IPS-18a (cell line): ENCODE results near the gene KCNQ1.
A peak's percentile ranks its signal among the peaks of the same experiment; 100 is the strongest.

Source experiments
- H3K27ac ChIP-seq: one replicate; pipeline ENCODE4 v1.5.1; 2013; ENCODE audit warnings: low read length
- H3K27me3 ChIP-seq: one replicate; pipeline ENCODE4 v1.6.1; 2013; ENCODE audit warnings: mild to moderate bottlenecking, low read length; ENCODE audit not compliant: control insufficient read depth, insufficient read depth
- H3K36me3 ChIP-seq: one replicate; pipeline ENCODE4 v1.6.1; 2013; ENCODE audit warnings: low read depth, low read length; ENCODE audit not compliant: control insufficient read depth
- H3K4me1 ChIP-seq: one replicate; pipeline ENCODE4 v1.6.1; 2013; ENCODE audit warnings: low read depth, low read length; ENCODE audit not compliant: control insufficient read depth
- H3K4me3 ChIP-seq: one replicate; pipeline ENCODE4 v1.5.1; 2013; ENCODE audit warnings: low read length
- H3K9ac ChIP-seq: one replicate; pipeline ENCODE4 v1.6.1; 2013; ENCODE audit warnings: mild to moderate bottlenecking, low read length, moderate library complexity
- H3K9me3 ChIP-seq: one replicate; pipeline ENCODE4 v1.6.1; 2013; ENCODE audit warnings: low read depth, low read length; ENCODE audit not compliant: control insufficient read depth

Gene KCNQ1

GRCh38 chr11:2857276-2857675 lies 412.5 kb downstream of the KCNQ1 start:
- H3K27ac ChIP-seq = no peak overlapping the region
- H3K4me1 ChIP-seq = peaks cover 8% of the 10 kb centered on the region
- no peaks in the 10 kb centered on the region for H3K36me3 ChIP-seq
- no peak overlapping the region for H3K4me3 ChIP-seq
- no peak overlapping the region for H3K9ac ChIP-seq
- H3K27me3 ChIP-seq = peaks cover 46% of the 10 kb centered on the region
- no peaks in the 10 kb centered on the region for H3K9me3 ChIP-seq

DNA sequence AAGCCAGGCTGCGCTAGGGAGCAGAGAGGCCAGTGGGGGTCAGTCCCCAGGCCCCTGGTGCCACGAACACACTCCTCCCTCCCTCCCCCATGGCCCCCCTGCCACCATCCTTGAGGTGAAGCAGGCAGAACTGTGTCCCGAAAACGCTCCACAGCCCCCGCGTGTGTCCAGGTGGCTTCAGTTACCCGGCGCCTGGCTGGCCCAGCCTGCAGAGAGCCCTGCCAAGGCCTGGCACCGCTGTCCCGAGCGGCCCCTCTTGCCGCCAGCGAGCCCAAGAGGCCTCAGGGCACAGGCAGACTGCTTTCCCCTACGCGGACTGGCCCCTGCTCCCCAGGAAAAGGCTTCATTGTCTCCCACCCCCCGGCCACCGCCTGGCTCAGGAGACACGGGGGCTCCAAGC lies 413.1 kb downstream of the KCNQ1 start:
- Histone ChIP-seq H3K4me3 (no peak overlapping the region), H3K9me3 (no peaks in the 10 kb centered on the region), H3K4me1 (peaks cover 8% of the 10 kb centered on the region), H3K9ac (no peak overlapping the region), H3K36me3 (no peaks in the 10 kb centered on the region), H3K27me3 (peaks cover 46% of the 10 kb centered on the region), H3K27ac (no peak overlapping the region)

DNA sequence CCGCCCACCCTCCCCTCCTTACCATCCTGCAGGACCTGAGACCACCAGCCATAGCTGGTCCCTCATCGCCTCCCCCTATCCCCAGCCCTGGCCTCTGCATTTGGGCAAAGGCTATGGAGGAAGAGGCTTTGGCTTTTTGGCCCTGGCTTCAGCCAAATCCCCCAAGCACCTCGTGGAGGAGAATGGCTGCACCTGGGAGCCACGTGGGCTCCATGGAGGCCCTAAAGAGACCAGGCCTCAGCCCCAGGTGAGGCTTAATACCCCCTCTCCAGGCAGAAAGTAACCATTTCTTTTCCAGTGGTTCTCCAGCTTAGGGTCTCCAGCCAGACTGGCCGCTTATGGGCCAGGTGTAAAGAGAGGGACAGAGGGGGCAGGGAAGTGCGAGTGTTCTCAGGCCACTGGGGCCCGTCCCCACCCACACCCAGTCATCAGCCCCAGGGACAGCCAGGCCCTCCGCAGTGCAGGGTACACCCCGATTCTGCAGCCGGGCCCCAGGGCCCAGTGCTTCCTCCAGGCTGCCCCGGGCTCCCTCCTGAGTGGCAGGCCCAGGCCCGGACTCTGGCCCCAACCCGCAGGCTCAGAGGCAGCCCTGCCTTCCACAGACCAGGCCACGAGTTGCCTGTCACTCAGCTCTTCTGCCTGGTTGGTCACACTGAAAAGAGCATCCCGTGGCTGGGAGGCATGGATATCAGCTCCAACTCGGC lies 414.3 kb downstream of the KCNQ1 start:
- Histone ChIP-seq H3K9me3 (no peaks in the 10 kb centered on the region), H3K27ac (no peak overlapping the region), H3K36me3 (no peaks in the 10 kb centered on the region), H3K27me3 (peaks cover 53% of the 10 kb centered on the region), H3K9ac (no peak overlapping the region), H3K4me1 (peaks cover 17% of the 10 kb centered on the region), H3K4me3 (no peak overlapping the region)

DNA sequence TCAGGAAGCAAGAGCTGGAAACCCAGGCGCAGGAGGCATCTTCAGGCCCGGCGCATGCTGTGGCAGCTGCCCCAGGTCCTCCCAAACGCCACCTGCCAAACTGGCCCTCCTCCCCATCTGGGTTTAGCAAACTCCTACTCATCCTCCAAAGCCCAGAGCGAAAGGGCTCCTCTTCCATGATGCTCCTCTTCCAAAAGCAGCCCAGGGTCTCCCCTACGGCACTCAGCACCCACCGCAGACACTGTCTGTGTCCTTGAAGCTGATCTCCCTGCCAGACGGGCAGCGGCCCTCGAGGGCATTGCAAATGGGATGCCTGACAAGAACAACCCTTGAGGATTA lies 414.9 kb downstream of the KCNQ1 start:
- H3K36me3 ChIP-seq = no peaks in the 10 kb centered on the region
- H3K27me3 ChIP-seq = peaks cover 54% of the 10 kb centered on the region
- H3K9me3 ChIP-seq = no peaks in the 10 kb centered on the region
- no peak overlapping the region for H3K9ac ChIP-seq
- H3K4me3 ChIP-seq = no peak overlapping the region
- no peak overlapping the region for H3K27ac ChIP-seq
- peaks cover 17% of the 10 kb centered on the region for H3K4me1 ChIP-seq

DNA sequence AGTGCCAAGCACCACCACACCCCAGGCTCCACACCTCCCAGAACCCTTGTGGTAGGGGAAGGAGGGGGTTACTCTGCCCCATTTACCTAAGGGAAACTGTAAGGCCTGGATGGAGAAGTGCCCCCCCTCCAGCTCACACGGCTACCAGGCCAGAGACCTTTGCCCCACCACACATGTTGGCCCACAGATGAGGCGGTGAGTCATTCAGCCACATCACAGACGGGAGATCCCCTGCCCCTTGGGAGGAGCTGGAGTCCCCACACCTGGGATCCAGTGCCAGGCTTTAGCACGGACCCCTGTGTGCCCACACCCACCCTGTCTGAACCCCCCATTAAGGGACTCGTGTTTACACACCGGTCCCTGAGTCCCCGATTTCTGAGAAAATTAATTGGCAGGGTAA lies 415.8 kb downstream of the KCNQ1 start:
- Histone ChIP-seq H3K9ac (no peak overlapping the region), H3K4me1 (peaks cover 17% of the 10 kb centered on the region), H3K9me3 (no peaks in the 10 kb centered on the region), H3K27ac (no peak overlapping the region), H3K4me3 (no peak overlapping the region), H3K27me3 (peaks cover 60% of the 10 kb centered on the region), H3K36me3 (no peaks in the 10 kb centered on the region)

DNA sequence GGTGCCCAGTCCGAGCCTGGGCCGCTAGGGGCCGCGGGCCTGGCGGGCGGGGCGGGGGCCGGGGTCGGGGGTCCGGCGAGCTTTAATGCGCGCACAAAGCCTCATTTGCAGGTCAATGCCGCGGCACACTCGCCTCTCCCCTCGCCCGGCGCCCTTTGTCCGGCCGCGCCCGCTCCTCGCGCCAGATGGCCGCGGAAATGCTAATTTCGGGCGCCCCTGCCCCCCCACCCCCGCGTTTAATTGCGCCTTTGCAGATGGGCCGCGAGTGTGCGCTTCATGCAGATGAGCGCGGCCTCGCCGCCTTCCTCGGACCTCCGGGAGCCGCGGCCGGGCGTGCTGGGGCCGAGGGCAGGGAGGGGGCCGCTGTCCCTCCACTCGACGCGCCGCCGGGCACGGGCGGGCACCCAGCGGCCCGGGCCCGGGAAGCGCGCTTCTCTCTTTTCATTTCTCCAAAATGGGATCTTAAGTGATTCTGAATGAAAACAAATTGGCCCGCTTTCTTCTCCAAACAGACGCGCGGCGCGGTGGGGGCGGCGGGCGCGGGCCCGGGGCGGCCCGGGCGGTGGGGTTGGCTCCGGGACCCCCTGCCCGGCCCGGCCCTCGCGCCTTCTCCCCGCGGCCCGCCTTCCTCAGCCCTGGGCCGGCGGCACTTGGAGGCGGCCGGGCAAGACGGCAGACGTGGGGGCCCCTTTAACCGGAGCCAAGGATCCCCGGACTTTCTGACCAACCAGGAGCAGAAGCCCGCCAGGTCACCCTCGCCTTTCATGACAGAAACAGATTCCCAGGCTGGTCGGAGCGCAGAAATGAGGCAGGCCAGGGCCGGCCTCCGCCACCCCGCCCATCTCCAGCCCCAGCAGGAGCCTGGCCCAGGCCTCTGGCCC lies 417.8 kb downstream of the KCNQ1 start:
- H3K4me3 ChIP-seq = peak overlapping the region; percentile 40

GRCh38 chr11:2863276-2863618 lies 418.4 kb downstream of the KCNQ1 start:
- Histone ChIP-seq H3K4me3 (peak overlapping the region; percentile 40), H3K9ac (peak overlapping the region; percentile 16), H3K27ac (no peak overlapping the region), H3K36me3 (no peaks in the 10 kb centered on the region), H3K27me3 (peaks cover 76% of the 10 kb centered on the region), H3K4me1 (peaks cover 25% of the 10 kb centered on the region), H3K9me3 (no peaks in the 10 kb centered on the region)

More for the DNA sequence above, 417.8 kb downstream of the KCNQ1 start:
- peaks cover 21% of the 10 kb centered on the region for H3K4me1 ChIP-seq
- H3K36me3 ChIP-seq = no peaks in the 10 kb centered on the region
- H3K9ac ChIP-seq = peak overlapping the region; percentile 16
- peaks cover 70% of the 10 kb centered on the region for H3K27me3 ChIP-seq
- H3K27ac ChIP-seq = no peak overlapping the region
- no peaks in the 10 kb centered on the region for H3K9me3 ChIP-seq

DNA sequence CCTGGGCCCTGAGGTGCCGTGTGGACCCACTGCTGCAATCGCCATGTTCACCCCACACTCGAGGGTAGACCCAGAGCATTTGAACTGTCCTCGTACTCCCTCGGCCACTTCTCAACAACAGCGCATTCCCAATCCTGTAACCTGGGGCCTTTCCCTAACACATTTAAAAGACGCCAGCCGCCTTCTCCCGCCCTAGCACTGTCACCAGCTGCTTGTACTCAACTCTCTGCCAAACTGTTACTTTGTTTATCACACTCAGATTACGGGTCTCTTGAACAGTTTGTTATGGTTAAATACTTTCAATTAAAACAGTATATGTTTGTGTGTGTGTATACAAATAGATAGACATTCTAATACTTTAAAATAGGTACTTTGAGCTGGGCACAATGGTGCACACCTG lies 420.1 kb downstream of the KCNQ1 start:
- H3K4me1 ChIP-seq = peaks cover 34% of the 10 kb centered on the region
- no peaks in the 10 kb centered on the region for H3K36me3 ChIP-seq
- H3K27me3 ChIP-seq = peaks cover 89% of the 10 kb centered on the region
- H3K27ac ChIP-seq = no peak overlapping the region
- H3K9me3 ChIP-seq = no peaks in the 10 kb centered on the region
- no peak overlapping the region for H3K4me3 ChIP-seq
- H3K9ac ChIP-seq = no peak overlapping the region

DNA sequence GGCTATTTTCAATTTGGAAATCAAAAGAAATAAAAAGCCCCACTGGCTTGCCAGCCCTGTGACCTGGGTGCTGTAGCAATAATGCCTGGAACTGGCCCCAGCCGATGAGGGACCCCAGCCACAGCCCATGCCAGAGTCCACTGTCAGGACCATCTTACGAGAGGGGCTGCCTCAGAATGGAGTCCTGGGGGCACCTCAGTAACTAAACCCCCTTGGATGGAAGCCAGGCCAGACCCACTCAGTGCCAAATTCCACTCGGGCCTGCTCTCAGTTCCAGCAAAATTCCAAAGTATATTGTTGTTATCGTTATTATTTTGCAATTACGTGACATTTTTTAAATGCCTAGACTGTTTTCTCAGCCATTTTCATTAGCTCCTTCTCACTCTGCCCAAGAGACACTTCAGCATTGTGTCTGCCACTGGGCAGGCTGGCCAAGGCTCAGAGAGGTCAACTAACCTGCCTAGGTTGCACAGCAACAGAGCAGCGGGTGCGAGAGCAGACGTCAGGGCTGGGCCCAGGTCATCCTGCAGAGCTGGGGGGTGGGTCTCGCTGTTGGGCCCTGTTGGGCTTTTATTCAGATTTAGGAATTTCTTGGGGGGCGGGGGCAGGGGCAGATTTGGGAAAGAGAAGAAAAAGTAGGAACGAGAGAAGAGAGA lies 421.2 kb downstream of the KCNQ1 start:
- Histone ChIP-seq H3K36me3 (no peaks in the 10 kb centered on the region), H3K9ac (no peak overlapping the region), H3K27ac (no peak overlapping the region), H3K4me3 (no peak overlapping the region), H3K9me3 (no peaks in the 10 kb centered on the region), H3K4me1 (peaks cover 39% of the 10 kb centered on the region), H3K27me3 (peaks cover 89% of the 10 kb centered on the region)

GRCh38 chr11:2867142-2867541 lies 422.3 kb downstream of the KCNQ1 start:
- Histone ChIP-seq H3K27ac (no peak overlapping the region), H3K9ac (no peak overlapping the region), H3K27me3 (peaks cover 91% of the 10 kb centered on the region), H3K4me3 (no peak overlapping the region), H3K9me3 (no peaks in the 10 kb centered on the region), H3K36me3 (no peaks in the 10 kb centered on the region), H3K4me1 (peaks cover 36% of the 10 kb centered on the region)

DNA sequence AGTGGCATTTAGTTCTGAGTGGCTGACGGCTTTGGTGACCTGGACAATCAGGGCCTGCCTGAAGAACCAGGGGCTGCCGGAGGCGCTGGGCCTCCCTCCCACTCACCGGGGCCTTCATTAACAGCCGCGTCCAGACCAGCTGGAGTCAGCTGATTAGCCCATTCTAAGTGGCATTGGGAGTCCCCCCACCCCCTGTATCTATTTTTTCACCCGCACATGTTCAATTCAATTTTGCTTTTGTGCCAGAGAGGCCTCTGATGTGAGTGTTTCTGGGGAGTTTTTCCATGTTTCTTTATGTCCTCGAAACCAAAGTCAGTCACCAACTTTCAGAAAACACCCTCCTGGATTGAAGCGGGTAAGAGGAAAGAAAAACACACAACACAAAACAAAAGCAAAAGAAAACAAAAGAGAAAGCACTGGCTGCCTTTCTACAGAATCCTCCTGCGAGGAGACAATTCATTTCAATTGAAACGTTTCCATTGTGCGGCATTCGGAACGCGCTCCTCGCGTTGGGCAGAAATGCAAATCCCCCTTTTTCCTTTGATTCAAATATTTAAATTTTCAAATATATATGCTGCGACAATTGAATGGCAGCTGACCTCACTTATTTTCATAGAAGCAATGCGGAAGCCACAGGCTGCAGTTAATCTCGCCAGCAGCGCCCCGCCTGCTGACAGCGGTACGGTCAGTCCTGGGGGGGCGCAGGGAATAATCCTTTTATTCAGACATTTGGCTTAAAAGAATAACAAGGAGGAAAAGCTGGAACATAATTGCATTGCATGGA lies 423.1 kb downstream of the KCNQ1 start:
- no peaks in the 10 kb centered on the region for H3K36me3 ChIP-seq
- H3K27ac ChIP-seq = no peak overlapping the region
- no peak overlapping the region for H3K9ac ChIP-seq
- peak overlapping the region; percentile 11 for H3K4me3 ChIP-seq
- H3K4me1 ChIP-seq = peaks cover 36% of the 10 kb centered on the region
- H3K27me3 ChIP-seq = peaks cover 91% of the 10 kb centered on the region
- H3K9me3 ChIP-seq = no peaks in the 10 kb centered on the region
